Heart left ventricle (tissue), 16 donors: ENCODE measurements around the gene BRCA2. TPM values are rescaled to one million over a fixed set of nuclear protein-coding genes. Genes with fewer than 3 reads are reported as not detected.

Source experiments
- ATAC-seq, 4 donors: fragments of 200-7000 bp; cut with Tn5 transposase; one replicate each; pipeline ENCODE4 v1.9.1; 2020 to 2022; ENCODE audit warnings: moderate library complexity in 4 of 4, mild to moderate bottlenecking in 3 of 4, moderate number of reproducible peaks in 1 of 4
- DNase-seq, 5 donors: peaks; one replicate each; pipeline ENCODE4 v3.0.0-alpha.2; 2020
- H3K27ac ChIP-seq, 12 donors: fragments of 200-600 bp; sonication (generic) in 4 of 12; one replicate each; pipeline versions ENCODE4 v1.5.0 to v1.8.0; 2016 to 2022; ENCODE audit warnings: mild to moderate bottlenecking in 2 of 12
- H3K27me3 ChIP-seq, 9 donors: fragments of 200-600 bp; sonication (generic) in 2 of 9; one replicate each; pipeline versions ENCODE4 v1.5.1 to v1.8.0; 2016 to 2022; ENCODE audit warnings: mild to moderate bottlenecking in 3 of 9
- H3K36me3 ChIP-seq, 9 donors: fragments of 200-600 bp; sonication (generic) in 2 of 9; one replicate each; pipeline versions ENCODE4 v1.5.0 to v1.8.0; 2018 to 2022; ENCODE audit warnings: mild to moderate bottlenecking in 2 of 9
- H3K4me1 ChIP-seq, 12 donors: fragments of 200-600 bp; sonication (generic) in 4 of 12; one replicate each; pipeline versions ENCODE4 v1.5.0 to v1.8.0; 2016 to 2022; ENCODE audit warnings: mild to moderate bottlenecking in 3 of 12
- H3K4me3 ChIP-seq, 12 donors: fragments of 200-600 bp; sonication (generic) in 4 of 12; one replicate each; pipeline versions ENCODE4 v1.5.0 to v1.8.0; 2017 to 2022; ENCODE audit warnings: mild to moderate bottlenecking in 9 of 12, moderate library complexity in 4 of 12
- H3K9me3 ChIP-seq, 12 donors: fragments of 200-600 bp; sonication (generic) in 4 of 12; one replicate each; pipeline versions ENCODE4 v1.5.0 to v1.8.0; 2016 to 2022; ENCODE audit warnings: mild to moderate bottlenecking in 1 of 12
- POLR2A ChIP-seq, 2 donors: fragments of 450-650 bp; IDR thresholded peaks; one replicate each; pipeline ENCODE4 v1.6.1; 2017; ENCODE audit warnings: antibody characterized with exemption in 2 of 2, mild to moderate bottlenecking in 2 of 2, moderate library complexity in 2 of 2
- WGBS, 4 donors: extraction: QIAGEN DNeasy Blood & Tissue Kit in 2 of 4; methylation state at CpG; one replicate each; pipeline versions ENCODE4 v1.1.5 to v1.1.7; 2013 to 2018; 5-methylcytosine and 5-hydroxymethylcytosine counted together
- intact Hi-C, 10 donors: fragments of 100-400 bp; cut with DNase I; formaldehyde crosslinking; loops; one replicate each; pipeline versions ENCODE4 v1.11.1 to v1.14.2; 2022
- polyA plus RNA-seq, 2 donors: library from polyadenylated mRNA; stranded (reverse); fragments of 200-250 nt; gene quantifications; one replicate each; pipeline ENCODE4 v1.2.3, GENCODE V29; 2013
- total RNA-seq, 9 donors: library from RNA; depleted of rRNA in 2 of 9; stranded (reverse); fragments of >200 nt in 2 of 9; fragmentation: NEBNext Ultra II Directional in 3 of 9; extraction: Animal tissue kit (Norgen Biotek cat#: 25700) in 3 of 9; gene quantifications; one replicate each; pipeline versions ENCODE4 v1.1.0 to v1.2.4, GENCODE V29; 2016 to 2023
- TF ChIP-seq, protein P1 (sequence below), 12 donors: fragments of 200-600 bp; sonication (generic) in 4 of 12; IDR thresholded peaks; one replicate each; pipeline versions ENCODE4 v1.5.0 to v1.8.0; 2018 to 2022; ENCODE audit warnings: antibody characterized with exemption in 12 of 12, mild to moderate bottlenecking in 5 of 12
- donor health status: ischemic (EF 13 %, LVEDD 7.1; RV severe dilation, severe dysfunction).
- donor health status: healthy with polysubstance abuse.
- donor health status: DM: no; HTN: yes; CAD: no.
- donor health status: DM: no; HTN: no; CAD: no.
- donor health status: ischemic (EF 25% LVEDD 6.9; RV normal size, moderate dysfunction).
- donor health status: ischemic (EF 25% LVEDD 5.7; RV mildly dilated, moderate dysfunction).
- donor health status: healthy.
- donor health status: DM: yes; HTN: yes; CAD: no.
- donor health status: ischemic (EF 35%, LVEDD 5.7; RV mildly dilated, moderate dysfunction).
- donor health status: nonischemic (EF 11% LVEDD 7.7; RV severe dilation, severe dysfunction).
- donor health status: DM: yes; HTN: yes; CAD: no.
- donor health status: PGD.
- donor health status: ischemic (EF 29% LVEDD 5.4; RV normal size, mild dysfunction).
- donor health status: nonischemic (EF 23%, LVEDD 6.1; RV moderate dilation, normal function).

Gene BRCA2
- total and polyA plus RNA-seq, 11 donors: 0.04 to 5.2 (median 0.28) TPM

DNA sequence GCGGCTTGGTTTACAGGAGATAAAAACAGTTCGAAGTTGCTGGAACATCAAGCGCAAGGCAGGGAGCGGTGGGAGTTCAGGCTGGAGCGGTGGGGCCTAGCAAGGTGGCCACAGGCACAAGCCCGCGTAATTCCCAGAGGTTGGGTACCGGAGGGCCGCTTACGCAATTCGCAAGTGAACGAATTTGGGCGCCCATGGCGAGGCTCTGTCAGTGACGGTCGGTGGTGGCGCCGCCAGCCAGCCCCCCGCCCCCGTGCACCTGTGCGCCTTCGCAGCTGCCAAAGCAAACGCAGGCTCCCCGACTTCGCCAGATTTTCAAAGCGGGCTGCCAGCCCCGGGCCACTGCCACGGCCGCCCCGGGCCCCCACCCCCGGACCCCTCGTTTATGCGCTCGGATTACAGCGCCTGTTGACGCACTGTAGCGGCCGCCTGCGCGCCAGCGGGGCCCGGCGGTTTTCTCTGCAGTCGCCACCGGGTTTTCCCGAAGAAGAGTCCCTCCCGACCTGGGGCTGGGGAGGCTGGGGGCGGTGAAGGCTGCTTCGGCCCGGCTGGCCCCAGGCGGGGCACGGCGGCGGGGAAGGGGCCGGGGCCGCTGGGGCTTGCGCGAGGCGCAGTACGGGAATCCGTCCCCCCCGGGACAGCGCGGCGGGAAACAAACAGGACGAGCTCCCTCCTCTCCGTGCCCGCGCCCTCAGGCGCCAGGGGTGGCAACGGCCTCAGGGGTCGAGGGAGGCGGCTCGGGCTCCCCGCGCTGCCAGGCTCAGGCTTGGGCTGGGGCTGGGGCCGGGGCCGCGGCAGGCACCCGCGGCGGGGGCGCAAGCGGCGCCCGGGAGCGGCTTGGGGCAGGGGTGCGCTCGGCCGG is 111.9 kb downstream of the BRCA2 start:
- Histone ChIP-seq H3K4me1 (peaks cover 0 to 54% (median 17%) of the 10 kb centered on the region in 12 donors), H3K36me3 (peaks cover 0 to 26% (median 8%) of the 10 kb centered on the region in 9 donors), H3K4me3 (peak overlapping the region; percentile 65 to 95 (median 80)), H3K9me3 (no peaks in the 10 kb centered on the region), H3K27ac (peak overlapping the region; percentile 56 to 98 (median 88)), H3K27me3 (no peaks in the 10 kb centered on the region)
- ATAC-seq (peak in 3 of 4 donors; percentile 25 to 48 (median 39)), DNase-seq (peak; percentile 40 to 69 (median 45))
- WGBS, 4 donors: 2 to 10% (median 3%) methylated on average over 37 to 90 of the region's 90 CpGs
- intact Hi-C loops: loop anchor here in 2 of 10 donors (5.0 kb wide), 1 partner anchor 110 kb away; the partner anchor contains the start of gene N4BP2L2 (in 2 of the 2)
- TF ChIP-seq POLR2A (IDR thresholded peaks at IDR 0.05): no peak
- TF ChIP-seq, protein P1, sequence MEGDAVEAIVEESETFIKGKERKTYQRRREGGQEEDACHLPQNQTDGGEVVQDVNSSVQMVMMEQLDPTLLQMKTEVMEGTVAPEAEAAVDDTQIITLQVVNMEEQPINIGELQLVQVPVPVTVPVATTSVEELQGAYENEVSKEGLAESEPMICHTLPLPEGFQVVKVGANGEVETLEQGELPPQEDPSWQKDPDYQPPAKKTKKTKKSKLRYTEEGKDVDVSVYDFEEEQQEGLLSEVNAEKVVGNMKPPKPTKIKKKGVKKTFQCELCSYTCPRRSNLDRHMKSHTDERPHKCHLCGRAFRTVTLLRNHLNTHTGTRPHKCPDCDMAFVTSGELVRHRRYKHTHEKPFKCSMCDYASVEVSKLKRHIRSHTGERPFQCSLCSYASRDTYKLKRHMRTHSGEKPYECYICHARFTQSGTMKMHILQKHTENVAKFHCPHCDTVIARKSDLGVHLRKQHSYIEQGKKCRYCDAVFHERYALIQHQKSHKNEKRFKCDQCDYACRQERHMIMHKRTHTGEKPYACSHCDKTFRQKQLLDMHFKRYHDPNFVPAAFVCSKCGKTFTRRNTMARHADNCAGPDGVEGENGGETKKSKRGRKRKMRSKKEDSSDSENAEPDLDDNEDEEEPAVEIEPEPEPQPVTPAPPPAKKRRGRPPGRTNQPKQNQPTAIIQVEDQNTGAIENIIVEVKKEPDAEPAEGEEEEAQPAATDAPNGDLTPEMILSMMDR (IDR thresholded peaks at IDR 0.05): no peak

DNA sequence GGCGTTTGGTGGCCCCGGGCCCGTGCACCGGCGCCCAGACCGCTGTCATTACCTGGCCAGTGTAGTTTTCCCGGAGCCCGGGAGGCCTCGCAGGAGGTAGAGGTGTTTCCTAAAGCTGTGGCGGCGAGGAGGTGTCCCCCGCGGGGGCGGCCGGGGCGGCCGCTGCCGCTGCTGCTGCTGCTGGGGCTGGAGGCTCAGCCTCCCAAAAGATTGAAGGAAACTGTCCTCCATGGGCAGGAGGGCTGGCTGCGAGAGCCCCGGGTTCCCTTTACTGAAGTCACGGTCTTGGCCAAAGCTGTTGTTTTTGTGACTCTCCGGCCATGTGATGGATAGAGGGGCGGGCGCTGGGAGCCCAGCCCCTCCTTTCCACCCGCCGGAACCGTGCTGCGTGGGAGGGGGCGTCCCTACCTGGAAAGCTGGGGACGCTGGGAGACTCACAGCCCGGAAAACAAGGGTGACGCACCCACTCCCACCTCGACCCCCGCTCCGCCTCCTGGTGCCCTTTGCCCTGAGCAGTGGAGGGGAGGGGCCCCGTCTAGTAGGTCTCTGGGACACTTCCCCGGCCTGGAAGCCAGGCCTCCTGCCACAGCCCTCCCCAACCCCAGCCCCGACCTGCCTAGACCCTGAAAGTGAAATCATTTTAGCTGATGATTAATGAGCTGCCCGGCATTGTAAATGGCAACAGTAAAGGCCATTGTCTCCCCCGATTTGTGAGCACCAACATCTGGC is 112.7 kb downstream of the BRCA2 start, which contains the start of gene N4BP2L1:
Gene N4BP2L1, minus strand, starts transcription at position 279 of the 729 bp plus-strand sequence. Its CDS starts 48 bp downstream, at position 231.
- Histone ChIP-seq H3K27me3 (no peaks in the 10 kb centered on the region), H3K9me3 (no peaks in the 10 kb centered on the region), H3K4me1 (peaks cover 0 to 55% (median 17%) of the 10 kb centered on the region in 12 donors), H3K27ac (peak within 1 kb of the TSS; percentile 56 to 98 (median 88)), H3K36me3 (peaks cover 0 to 34% (median 12%) of the 10 kb centered on the region in 9 donors), H3K4me3 (peak within 1 kb of the TSS; percentile 65 to 95 (median 80))
- 1 to 8% (median 5%) methylated on average over 6 to 40 of the region's 40 CpGs for WGBS, 4 donors
- intact Hi-C loops: loop anchor here in 2 of 10 donors (5.0 kb wide), 1 partner anchor 109 kb away; the partner anchor contains the start of gene N4BP2L2 (in 2 of the 2)
- TF ChIP-seq, protein P1 (IDR thresholded peaks at IDR 0.05): no peak
- peak in 1 of 2 donors; percentile 89 for TF ChIP-seq POLR2A (IDR thresholded peaks at IDR 0.05)
- peak; percentile 72 to 85 (median 82) for DNase-seq
- peak; percentile 75 to 88 (median 78) for ATAC-seq

DNA sequence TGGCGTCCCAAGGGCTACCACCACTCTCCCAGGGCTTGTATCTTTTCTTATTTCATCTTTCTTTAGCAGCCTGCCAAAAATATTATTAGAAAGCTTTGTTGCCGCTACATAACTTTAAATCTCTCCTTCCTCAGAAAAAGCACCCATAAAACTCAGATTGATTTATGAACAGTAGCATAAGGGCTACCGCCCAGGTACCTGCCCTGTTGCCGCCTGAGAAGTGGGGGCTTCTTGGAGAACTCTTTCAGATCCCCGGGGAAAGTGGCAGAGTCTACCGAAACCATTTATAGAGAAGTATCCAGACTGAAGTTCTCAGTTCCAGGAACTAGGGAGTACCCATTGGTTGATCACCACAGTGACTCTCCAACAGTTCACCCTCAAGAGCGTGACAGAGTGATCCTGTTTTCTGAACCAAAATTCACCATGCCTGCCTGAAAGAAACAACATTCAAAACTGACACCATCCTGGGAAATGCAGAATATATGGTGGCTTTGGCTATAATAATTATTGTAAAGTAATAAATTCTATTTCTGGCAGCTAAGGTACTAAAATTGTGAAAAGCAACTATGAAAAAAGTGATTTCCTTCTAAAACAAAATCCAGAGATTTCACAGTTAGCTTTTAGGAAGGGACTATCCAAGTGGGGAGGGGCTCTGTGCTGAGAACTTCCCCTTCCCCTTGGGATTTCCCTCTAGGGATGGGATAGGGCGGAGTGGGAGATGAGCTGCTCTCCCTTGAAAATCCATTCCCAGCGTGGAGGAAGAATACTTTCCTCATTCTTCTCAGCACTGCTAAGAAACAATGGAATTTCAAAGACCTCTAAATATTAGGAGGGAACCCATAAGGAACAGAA is 113.5 kb downstream of the BRCA2 start:
- Histone ChIP-seq H3K27ac (peak overlapping the region; percentile 56 to 98 (median 88)), H3K4me3 (peak overlapping the region in 11 of 12 donors; percentile 67 to 95 (median 81)), H3K9me3 (no peaks in the 10 kb centered on the region), H3K36me3 (peaks cover 0 to 35% (median 7%) of the 10 kb centered on the region in 9 donors), H3K4me1 (peaks cover 0 to 50% (median 17%) of the 10 kb centered on the region in 12 donors), H3K27me3 (no peaks in the 10 kb centered on the region)
- intact Hi-C loops: loop anchor here in 2 of 10 donors (5.0 kb wide), 1 partner anchor 108 kb away; the partner anchor contains the start of gene N4BP2L2 (in 2 of the 2)
- TF ChIP-seq, protein P1 (IDR thresholded peaks at IDR 0.05): no peak
- no peak for TF ChIP-seq POLR2A (IDR thresholded peaks at IDR 0.05)
- ATAC-seq: peak in 2 of 4 donors; percentile 9 to 31
- DNase-seq: no peak
- 44 to 56% (median 50%) methylated on average over 9 of the region's 9 CpGs for WGBS, 4 donors
